Stimulated activated CD8-positive, alpha-beta memory T cell treated with anti-CD3 and anti-CD28 coated beads, Interleukin-15, amount 100 ng/mL, for 1 hour (primary cell): Measurements from ENCODE around the gene AKAP11.
"Not testable (repeated sequence)": the region's sequence is repeated elsewhere in the genome, so short reads cannot be mapped to it uniquely, and the experiment has no call there.

ENCODE experiments used
- DNase-seq: peaks from one replicate; pipeline ENCODE4 v3.0.0-alpha.2; 2020; ENCODE audit warnings: low read depth

Gene AKAP11

GRCh38 chr13:42272115-42272803, at the start of gene AKAP11:
Gene AKAP11, plus strand, starts transcription at chr13:42272152. Its CDS starts 14,197 bp downstream, at chr13:42286349.
- peak; percentile 10 for DNase-seq

GRCh38 chr13:42223681-42224080, 48.3 kb upstream of the AKAP11 start:
- no peak for DNase-seq

GRCh38 chr13:42225051-42225450, 46.9 kb upstream of the AKAP11 start:
- DNase-seq, result no peak

GRCh38 chr13:42226759-42227158, 45.2 kb upstream of the AKAP11 start:
- DNase-seq, result not testable (repeated sequence)

- DNase-seq, result no peak
These were observed 43.4 kb upstream of the AKAP11 start for GRCh38 chr13:42228527-42228926.

- DNase-seq, result no peak
These were observed 42.7 kb upstream of the AKAP11 start for GRCh38 chr13:42229287-42229686.

GRCh38 chr13:42232671-42233070, 39.3 kb upstream of the AKAP11 start:
- DNase-seq, result no peak

- DNase-seq, result no peak
These were observed 38.2 kb upstream of the AKAP11 start for GRCh38 chr13:42233726-42234125.

GRCh38 chr13:42239161-42239560, 32.8 kb upstream of the AKAP11 start:
- DNase-seq, result no peak

- DNase-seq, result no peak
These were observed 32.3 kb upstream of the AKAP11 start for GRCh38 chr13:42239644-42240043.

- no peak for DNase-seq
These were observed 25.4 kb upstream of the AKAP11 start for GRCh38 chr13:42246541-42246940.

GRCh38 chr13:42247883-42248282, 24.1 kb upstream of the AKAP11 start:
- no peak for DNase-seq

GRCh38 chr13:42255886-42256285, 16.1 kb upstream of the AKAP11 start:
- no peak for DNase-seq

GRCh38 chr13:42258747-42259146, 13.2 kb upstream of the AKAP11 start:
- no peak for DNase-seq

- no peak for DNase-seq
These were observed 12.4 kb upstream of the AKAP11 start for GRCh38 chr13:42259515-42259914.

- no peak for DNase-seq
These were observed 10.9 kb upstream of the AKAP11 start for GRCh38 chr13:42260903-42261654.

- DNase-seq, result no peak
These were observed 5.5 kb upstream of the AKAP11 start for GRCh38 chr13:42266473-42266872.

- no peak for DNase-seq
These were observed 1.6 kb upstream of the AKAP11 start for GRCh38 chr13:42270160-42270856.

GRCh38 chr13:42270857-42271215, 1.1 kb upstream of the AKAP11 start:
- DNase-seq, result no peak

- DNase-seq, result peak; percentile 82
These were observed 426 bp upstream of the AKAP11 start for GRCh38 chr13:42271337-42272114.

GRCh38 chr13:42272804-42273175, 838 bp downstream of the AKAP11 start:
- no peak for DNase-seq

- DNase-seq, result no peak
These were observed 2.6 kb downstream of the AKAP11 start for GRCh38 chr13:42274386-42275097.
